ENCODE results near the gene CHD5.

CHD5 gene

DNA sequence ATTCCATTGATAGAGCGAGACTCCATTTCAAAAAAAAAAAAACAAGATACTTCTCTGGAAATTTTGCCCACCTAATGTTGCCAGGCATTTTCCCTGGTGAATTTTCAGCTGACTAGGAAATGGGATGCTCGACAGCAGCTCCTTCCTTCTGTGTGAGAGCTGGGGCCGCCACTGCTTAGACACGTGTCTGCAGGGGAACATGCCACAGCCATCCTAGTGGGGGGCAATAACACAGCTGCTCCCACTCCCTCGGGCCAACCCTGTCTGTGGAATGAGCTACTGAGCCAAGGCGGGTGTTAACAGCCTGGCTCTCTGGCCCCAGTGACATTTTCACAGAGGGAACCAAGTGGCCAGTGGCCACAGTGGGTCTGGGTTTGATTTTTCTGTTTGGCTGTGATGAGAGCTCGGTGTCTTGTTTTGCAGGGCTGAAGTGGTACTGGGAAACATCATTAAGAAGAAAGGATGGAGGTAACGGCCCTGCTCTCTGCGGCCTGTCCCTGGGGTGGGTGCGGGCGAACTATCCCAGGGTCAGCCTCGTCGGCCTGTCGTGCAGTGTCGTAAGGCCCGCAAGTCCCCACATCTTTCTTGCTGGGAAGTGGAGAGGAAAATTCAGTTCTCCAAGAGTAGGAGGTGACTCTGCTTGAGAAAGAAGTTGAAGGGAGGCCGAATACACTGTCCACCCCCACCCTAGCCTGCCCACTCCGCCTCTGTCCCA is 95.2 kb downstream of the CHD5 start:
- no peak overlapping the region for H3K27ac ChIP-seq
- H3K4me2 ChIP-seq (ENCODE audit: low read length), result no peak overlapping the region
- TF ChIP-seq, protein P1, sequence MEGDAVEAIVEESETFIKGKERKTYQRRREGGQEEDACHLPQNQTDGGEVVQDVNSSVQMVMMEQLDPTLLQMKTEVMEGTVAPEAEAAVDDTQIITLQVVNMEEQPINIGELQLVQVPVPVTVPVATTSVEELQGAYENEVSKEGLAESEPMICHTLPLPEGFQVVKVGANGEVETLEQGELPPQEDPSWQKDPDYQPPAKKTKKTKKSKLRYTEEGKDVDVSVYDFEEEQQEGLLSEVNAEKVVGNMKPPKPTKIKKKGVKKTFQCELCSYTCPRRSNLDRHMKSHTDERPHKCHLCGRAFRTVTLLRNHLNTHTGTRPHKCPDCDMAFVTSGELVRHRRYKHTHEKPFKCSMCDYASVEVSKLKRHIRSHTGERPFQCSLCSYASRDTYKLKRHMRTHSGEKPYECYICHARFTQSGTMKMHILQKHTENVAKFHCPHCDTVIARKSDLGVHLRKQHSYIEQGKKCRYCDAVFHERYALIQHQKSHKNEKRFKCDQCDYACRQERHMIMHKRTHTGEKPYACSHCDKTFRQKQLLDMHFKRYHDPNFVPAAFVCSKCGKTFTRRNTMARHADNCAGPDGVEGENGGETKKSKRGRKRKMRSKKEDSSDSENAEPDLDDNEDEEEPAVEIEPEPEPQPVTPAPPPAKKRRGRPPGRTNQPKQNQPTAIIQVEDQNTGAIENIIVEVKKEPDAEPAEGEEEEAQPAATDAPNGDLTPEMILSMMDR (IDR thresholded peaks at IDR 0.05), result no peak
- H2AFZ ChIP-seq, result no peak overlapping the region
- no peaks in the 10 kb centered on the region for H3K79me2 ChIP-seq
- H3K9me3 ChIP-seq (ENCODE audit: control insufficient read depth, low read length), result no peaks in the 10 kb centered on the region
- H3K4me1 ChIP-seq, result no peaks in the 10 kb centered on the region
- no peak overlapping the region for H3K4me3 ChIP-seq (ENCODE audit: low read depth, low read length)
- H3K36me3 ChIP-seq (ENCODE audit: control insufficient read depth, insufficient read depth, low read length), result no peaks in the 10 kb centered on the region
- H3K27me3 ChIP-seq (ENCODE audit: control insufficient read depth, insufficient read depth, low read length), result no peaks in the 10 kb centered on the region
- no peak overlapping the region for H3K9ac ChIP-seq

DNA sequence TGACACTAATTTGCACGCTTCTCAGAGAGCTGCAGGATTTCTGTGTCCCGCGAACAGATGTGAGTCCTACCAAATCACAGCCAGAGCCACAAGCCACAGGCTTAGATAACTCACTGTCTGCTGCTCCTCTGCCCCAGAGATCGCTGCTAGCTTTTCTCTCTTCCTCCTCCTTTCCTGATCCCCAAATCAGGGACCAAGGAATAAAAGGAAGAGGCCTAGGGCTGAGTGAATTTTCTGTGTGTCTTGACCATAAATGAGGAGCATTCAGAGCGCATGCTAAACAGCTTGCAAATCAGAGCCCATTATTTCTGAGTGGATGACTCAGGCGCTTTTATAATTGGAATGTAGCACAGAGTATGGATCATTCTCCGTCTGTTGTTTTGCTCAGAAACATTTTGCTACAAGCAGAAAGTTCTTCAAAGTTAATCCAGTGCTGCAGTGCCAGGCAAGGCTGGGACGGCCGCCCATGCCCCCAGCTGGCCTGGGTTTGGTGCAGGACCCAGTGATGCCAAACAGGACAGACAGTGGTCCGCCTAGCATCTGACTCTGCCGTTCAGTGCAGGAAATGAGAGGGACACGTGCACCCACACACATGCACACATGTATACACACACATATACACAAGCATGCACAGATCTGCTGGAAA is 96.2 kb downstream of the CHD5 start:
- Histone ChIP-seq H3K79me2 (no peaks in the 10 kb centered on the region), H3K9ac (no peak overlapping the region), H2AFZ (no peak overlapping the region), H3K27ac (no peak overlapping the region), H3K27me3 (ENCODE audit: control insufficient read depth, insufficient read depth, low read length) (no peaks in the 10 kb centered on the region), H3K4me1 (no peaks in the 10 kb centered on the region), H3K4me2 (ENCODE audit: low read length) (no peak overlapping the region), H3K4me3 (ENCODE audit: low read depth, low read length) (no peak overlapping the region), H3K36me3 (ENCODE audit: control insufficient read depth, insufficient read depth, low read length) (no peaks in the 10 kb centered on the region), H3K9me3 (ENCODE audit: control insufficient read depth, low read length) (no peaks in the 10 kb centered on the region)
- TF ChIP-seq, protein P1 (IDR thresholded peaks at IDR 0.05), result no peak

DNA sequence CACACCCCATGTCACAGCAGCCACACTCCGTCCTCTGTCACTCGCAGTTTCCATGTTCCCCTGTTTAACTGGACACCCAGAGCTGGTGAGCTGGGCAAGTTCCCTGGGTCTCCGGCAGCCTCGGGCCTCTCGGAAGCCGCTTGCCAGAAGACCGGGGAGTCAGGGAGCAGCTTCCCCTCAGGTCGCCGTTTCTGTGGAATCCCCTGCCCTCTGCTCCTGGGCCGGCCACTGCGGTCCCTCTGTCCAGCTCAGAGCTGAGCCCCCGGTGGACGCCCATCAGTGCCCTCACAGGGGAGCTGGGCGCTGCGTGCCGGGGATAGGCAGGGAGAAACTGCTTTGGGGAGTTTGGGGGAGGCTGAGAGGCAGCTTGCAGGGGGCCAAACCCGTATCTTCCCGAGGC is 96.7 kb downstream of the CHD5 start:
- Histone ChIP-seq H3K27me3 (ENCODE audit: control insufficient read depth, insufficient read depth, low read length) (no peaks in the 10 kb centered on the region), H2AFZ (no peak overlapping the region), H3K9me3 (ENCODE audit: control insufficient read depth, low read length) (no peaks in the 10 kb centered on the region), H3K4me3 (ENCODE audit: low read depth, low read length) (no peak overlapping the region), H3K4me2 (ENCODE audit: low read length) (no peak overlapping the region), H3K9ac (no peak overlapping the region), H3K36me3 (ENCODE audit: control insufficient read depth, insufficient read depth, low read length) (no peaks in the 10 kb centered on the region), H3K27ac (no peak overlapping the region), H3K79me2 (no peaks in the 10 kb centered on the region), H3K4me1 (no peaks in the 10 kb centered on the region)
- TF ChIP-seq, protein P1 (IDR thresholded peaks at IDR 0.05), result no peak

DNA sequence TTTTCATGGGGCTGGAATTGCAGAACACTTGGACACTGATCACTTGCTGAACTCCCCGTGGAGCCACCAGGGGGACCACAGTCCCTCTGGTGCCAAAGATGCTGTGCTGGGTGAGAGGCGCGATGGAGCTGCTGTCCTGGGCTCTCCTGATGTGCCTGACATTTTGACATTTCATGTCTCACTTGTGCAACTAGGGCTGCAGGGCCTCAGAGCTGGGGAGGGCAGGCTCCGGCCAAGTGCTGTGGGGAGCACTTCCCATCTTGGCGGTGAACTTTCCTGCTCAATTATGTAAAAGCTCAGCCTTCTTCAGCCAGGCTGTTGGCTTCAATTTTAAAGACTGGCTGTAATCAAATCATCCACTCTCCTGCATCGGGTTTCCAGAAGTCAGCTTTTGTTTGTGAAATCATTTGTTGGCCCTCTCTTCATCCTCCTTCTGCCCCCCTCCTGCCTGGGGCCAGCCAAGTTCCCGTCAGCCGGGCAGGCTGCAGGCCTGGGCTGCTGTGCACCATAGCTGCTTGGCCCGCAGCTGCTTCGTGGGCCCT is 97.6 kb downstream of the CHD5 start:
- no peak overlapping the region for H3K9ac ChIP-seq
- H3K36me3 ChIP-seq (ENCODE audit: control insufficient read depth, insufficient read depth, low read length), result no peaks in the 10 kb centered on the region
- H3K27me3 ChIP-seq (ENCODE audit: control insufficient read depth, insufficient read depth, low read length), result no peaks in the 10 kb centered on the region
- no peak overlapping the region for H3K4me2 ChIP-seq (ENCODE audit: low read length)
- no peak overlapping the region for H3K4me3 ChIP-seq (ENCODE audit: low read depth, low read length)
- TF ChIP-seq, protein P1 (IDR thresholded peaks at IDR 0.05), result no peak
- H3K27ac ChIP-seq, result no peak overlapping the region
- no peaks in the 10 kb centered on the region for H3K4me1 ChIP-seq
- no peaks in the 10 kb centered on the region for H3K79me2 ChIP-seq
- H2AFZ ChIP-seq, result no peak overlapping the region
- no peaks in the 10 kb centered on the region for H3K9me3 ChIP-seq (ENCODE audit: control insufficient read depth, low read length)

Data from parathyroid adenoma (tissue), 2 donors.